ENCODE measurements around the gene NRK. TPM values are rescaled to one million over a fixed set of nuclear protein-coding genes. Genes with fewer than 3 reads are reported as not detected.
"Not testable (repeated sequence)": the region's sequence is repeated elsewhere in the genome, so short reads cannot be mapped to it uniquely, and the experiment has no call there.

NRK gene
- total and polyA plus RNA-seq, 2 donors (not counting 1 experiment from before 2014, with no cell fraction given): 0.30 to 0.50 TPM

GRCh38 chrX:105981772-105982485 is 159.6 kb downstream of the NRK start:
- no peaks in the 10 kb centered on the region for H3K27me3 ChIP-seq (ENCODE audit: control insufficient read depth, insufficient read depth, low read length)
- H4K20me1 ChIP-seq (ENCODE audit: control insufficient read depth, extremely low read depth, insufficient read depth, low read length): no peaks in the 10 kb centered on the region
- no peak overlapping the region for H3K9ac ChIP-seq (ENCODE audit: insufficient read depth, low read length)
- H3K27ac ChIP-seq (ENCODE audit: insufficient read depth, low read length): no peak overlapping the region
- H2AFZ ChIP-seq (ENCODE audit: low read length): no peak overlapping the region
- H3K9me3 ChIP-seq (ENCODE audit: control insufficient read depth, insufficient read depth, low read depth, low read length): no peaks in the 10 kb centered on the region
- H3K4me3 ChIP-seq (replicated peaks in 1 of 4; ENCODE audit: control extremely low read depth in 1 of 4, insufficient read depth in 1 of 4, low read depth in 3 of 4, low read length in 4 of 4): no peak overlapping the region
- no peaks in the 10 kb centered on the region for H3K36me3 ChIP-seq (ENCODE audit: control insufficient read depth, insufficient read depth, low read length)
- H3K79me2 ChIP-seq (ENCODE audit: control insufficient read depth, insufficient read depth, low read length): no peaks in the 10 kb centered on the region
- no peak for DNase-seq (ENCODE audit: low read depth in 2 of 2)
- no peak overlapping the region for H3K4me2 ChIP-seq (ENCODE audit: extremely low read depth, insufficient read depth, low read length)
- TF ChIP-seq EZH2 (IDR thresholded peaks at IDR 0.05; ENCODE audit: low read length, missing control alignments): no peak
- TF ChIP-seq CTCF (conservative IDR thresholded peaks at IDR 0.05 in 1 of 2, IDR thresholded peaks at IDR 0.05 in 1 of 2; ENCODE audit: low read depth in 1 of 2, low read length in 2 of 2): no peak
- no peaks in the 10 kb centered on the region for H3K4me1 ChIP-seq (ENCODE audit: control insufficient read depth, extremely low read depth, insufficient read depth, low read length)

GRCh38 chrX:105988487-105988886 is 166.1 kb downstream of the NRK start:
- H3K4me1 ChIP-seq (ENCODE audit: control insufficient read depth, extremely low read depth, insufficient read depth, low read length); H3K79me2 ChIP-seq (ENCODE audit: control insufficient read depth, insufficient read depth, low read length); H3K36me3 ChIP-seq (ENCODE audit: control insufficient read depth, insufficient read depth, low read length); H3K27me3 ChIP-seq (ENCODE audit: control insufficient read depth, insufficient read depth, low read length); H3K4me3 ChIP-seq (replicated peaks in 1 of 4; ENCODE audit: control extremely low read depth in 1 of 4, insufficient read depth in 1 of 4, low read depth in 3 of 4, low read length in 4 of 4); H3K9me3 ChIP-seq (ENCODE audit: control insufficient read depth, insufficient read depth, low read depth, low read length); H2AFZ ChIP-seq (ENCODE audit: low read length); DNase-seq (ENCODE audit: low read depth in 2 of 2); H3K9ac ChIP-seq (ENCODE audit: insufficient read depth, low read length); H4K20me1 ChIP-seq (ENCODE audit: control insufficient read depth, extremely low read depth, insufficient read depth, low read length); H3K27ac ChIP-seq (ENCODE audit: insufficient read depth, low read length); H3K4me2 ChIP-seq (ENCODE audit: extremely low read depth, insufficient read depth, low read length): not testable (repeated sequence)

- Histone ChIP-seq H3K79me2 (ENCODE audit: control insufficient read depth, insufficient read depth, low read length) (no peaks in the 10 kb centered on the region), H3K27me3 (ENCODE audit: control insufficient read depth, insufficient read depth, low read length) (no peaks in the 10 kb centered on the region), H3K9me3 (ENCODE audit: control insufficient read depth, insufficient read depth, low read depth, low read length) (no peaks in the 10 kb centered on the region), H3K4me1 (ENCODE audit: control insufficient read depth, extremely low read depth, insufficient read depth, low read length) (no peaks in the 10 kb centered on the region), H3K4me2 (ENCODE audit: extremely low read depth, insufficient read depth, low read length) (no peak overlapping the region), H3K27ac (ENCODE audit: insufficient read depth, low read length) (no peak overlapping the region), H4K20me1 (ENCODE audit: control insufficient read depth, extremely low read depth, insufficient read depth, low read length) (no peaks in the 10 kb centered on the region), H3K4me3 (replicated peaks in 1 of 4; ENCODE audit: control extremely low read depth in 1 of 4, insufficient read depth in 1 of 4, low read depth in 3 of 4, low read length in 4 of 4) (no peak overlapping the region), H3K36me3 (ENCODE audit: control insufficient read depth, insufficient read depth, low read length) (no peaks in the 10 kb centered on the region), H3K9ac (ENCODE audit: insufficient read depth, low read length) (no peak overlapping the region), H2AFZ (ENCODE audit: low read length) (no peak overlapping the region)
- no peak for TF ChIP-seq EZH2 (IDR thresholded peaks at IDR 0.05; ENCODE audit: low read length, missing control alignments)
- TF ChIP-seq CTCF (conservative IDR thresholded peaks at IDR 0.05 in 1 of 2, IDR thresholded peaks at IDR 0.05 in 1 of 2; ENCODE audit: low read depth in 1 of 2, low read length in 2 of 2): no peak
- DNase-seq (ENCODE audit: low read depth in 2 of 2): no peak
Measured at GRCh38 chrX:105999294-105999693, 177.0 kb downstream of the NRK start.
